T-helper 1 cell (primary cell): ENCODE measurements around the gene PXN.
"Not testable (repeated sequence)": the region's sequence is repeated elsewhere in the genome, so short reads cannot be mapped to it uniquely, and the experiment has no call there.

ENCODE experiments used
- DNase-seq, 5 donors: peaks; one replicate each; pipeline ENCODE4 v3.0.0-alpha.2; 2012 to 2020

PXN gene

DNA sequence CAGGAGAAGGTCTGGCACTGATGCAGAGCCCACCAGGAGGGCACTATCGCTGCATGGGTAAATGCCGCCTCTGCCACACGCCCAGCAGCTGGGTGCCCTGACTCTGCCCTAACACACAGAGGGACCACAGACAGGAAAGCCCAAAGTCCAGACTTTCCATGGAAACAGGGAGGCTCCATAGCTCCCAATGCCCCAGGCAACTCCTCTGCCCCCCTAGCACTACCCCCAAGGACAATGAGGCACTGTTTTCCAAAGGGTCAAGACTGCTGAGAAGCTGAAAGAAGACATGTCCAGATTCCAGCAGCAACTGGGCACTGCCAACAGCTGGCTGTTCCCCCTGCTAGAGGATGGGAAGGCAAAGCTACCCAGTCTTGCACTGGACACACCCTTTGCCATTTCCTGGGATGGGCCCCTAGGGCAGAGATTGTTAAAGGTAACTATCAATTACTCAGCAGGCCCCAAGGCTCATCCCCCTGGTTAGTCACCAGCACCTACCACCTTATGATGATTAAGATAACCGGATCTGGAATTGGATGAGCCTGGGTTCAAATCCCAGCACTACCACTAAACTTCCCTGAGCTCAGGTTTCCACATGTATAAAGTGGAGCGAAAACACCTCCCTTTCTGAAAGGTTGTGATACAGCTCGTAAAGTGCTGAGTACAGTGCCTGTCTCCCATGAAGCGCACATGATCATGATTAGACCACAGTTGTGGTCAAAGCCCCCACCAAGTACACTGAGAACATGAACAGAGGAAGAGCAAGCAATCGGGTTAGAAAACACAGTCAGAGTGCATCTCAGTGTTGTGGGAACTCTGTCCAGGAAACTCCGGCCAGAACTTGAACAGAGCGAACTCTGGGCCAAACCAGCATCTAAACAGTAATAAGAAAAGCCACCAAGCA, 3.3 kb downstream of the PXN start:
- no peak for DNase-seq

DNA sequence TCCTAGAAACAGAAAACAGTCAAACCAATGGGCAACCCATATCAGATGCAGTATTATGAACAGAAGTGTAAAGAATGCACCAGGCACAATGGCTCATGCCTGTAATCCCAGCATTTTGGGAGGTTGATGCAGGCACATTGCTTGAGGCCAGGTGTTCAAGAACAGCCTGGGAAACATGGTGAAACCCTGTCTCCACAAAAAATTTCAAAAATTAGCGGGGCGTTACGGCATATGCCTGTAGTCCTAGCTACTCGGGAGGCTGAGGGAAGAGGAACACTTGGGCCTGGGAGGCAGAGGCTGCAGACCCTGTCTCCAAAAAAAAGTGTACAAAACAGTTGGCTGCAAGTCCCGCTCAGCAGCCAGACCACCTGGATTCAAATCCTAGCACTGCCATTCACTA, 4.9 kb downstream of the PXN start:
- no peak for DNase-seq

DNA sequence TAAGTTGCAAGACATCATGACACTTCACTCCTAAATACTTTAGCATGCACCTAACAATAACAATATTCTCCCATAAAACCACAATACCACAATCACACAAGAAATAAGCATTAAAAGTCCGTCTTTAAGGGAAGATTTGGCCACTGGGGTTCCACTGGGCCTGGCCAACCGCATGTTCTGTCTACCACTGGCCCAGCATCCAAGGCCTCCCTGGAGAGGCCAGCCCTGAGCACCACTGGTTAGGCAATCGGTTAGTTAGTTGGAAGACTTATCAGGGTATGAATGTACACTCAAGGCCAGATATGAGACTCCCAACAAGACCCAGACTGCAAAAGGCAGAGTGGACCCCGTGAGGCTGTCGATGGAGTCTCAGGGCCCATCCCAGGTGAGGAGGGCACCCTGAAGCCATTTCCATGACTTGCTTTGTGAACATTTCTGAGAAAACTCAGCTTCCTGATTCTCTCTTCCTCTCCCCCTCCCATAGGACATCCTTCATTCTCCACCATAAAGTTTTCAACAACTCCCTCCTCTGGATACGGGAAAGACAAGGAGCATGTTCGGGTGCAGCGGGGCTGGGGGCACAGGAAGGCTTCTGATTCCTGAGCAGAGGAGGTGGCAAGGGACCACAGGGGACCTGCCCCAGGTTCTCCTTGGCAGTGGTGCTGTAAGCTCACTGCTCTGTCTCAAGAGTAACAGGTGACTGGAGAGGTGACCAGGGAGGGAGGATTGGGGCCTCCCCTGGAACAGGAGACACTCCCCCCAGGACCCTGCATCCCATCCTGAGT, 5.9 kb downstream of the PXN start:
- no peak for DNase-seq

DNA sequence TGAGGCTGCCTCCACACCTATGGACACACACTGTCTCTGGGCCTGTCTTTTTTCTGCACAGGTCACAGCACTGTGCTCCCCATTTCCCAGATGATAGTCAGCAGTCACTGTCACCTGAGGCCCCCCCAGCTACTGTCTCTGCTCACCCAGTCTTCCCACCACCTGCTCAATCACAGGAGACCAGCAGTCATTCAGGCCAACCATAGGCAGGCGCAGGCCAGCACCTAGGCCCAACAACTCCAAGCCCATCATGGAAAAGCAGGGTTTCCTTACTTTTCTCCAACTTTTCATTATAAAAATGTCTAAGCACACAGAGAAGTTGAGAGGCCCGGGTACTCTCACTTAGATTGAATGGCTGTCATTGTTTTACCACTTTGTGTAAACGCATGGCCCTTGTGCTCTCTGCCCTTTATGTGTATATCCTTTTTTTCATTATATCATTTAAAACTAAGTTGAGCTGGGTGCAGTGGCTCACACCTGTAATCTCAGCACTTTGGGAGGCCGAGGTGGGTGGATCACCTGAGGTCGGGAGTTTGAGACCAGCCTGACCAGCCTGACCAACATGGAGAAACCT, 7.1 kb downstream of the PXN start:
- DNase-seq = no peak

DNA sequence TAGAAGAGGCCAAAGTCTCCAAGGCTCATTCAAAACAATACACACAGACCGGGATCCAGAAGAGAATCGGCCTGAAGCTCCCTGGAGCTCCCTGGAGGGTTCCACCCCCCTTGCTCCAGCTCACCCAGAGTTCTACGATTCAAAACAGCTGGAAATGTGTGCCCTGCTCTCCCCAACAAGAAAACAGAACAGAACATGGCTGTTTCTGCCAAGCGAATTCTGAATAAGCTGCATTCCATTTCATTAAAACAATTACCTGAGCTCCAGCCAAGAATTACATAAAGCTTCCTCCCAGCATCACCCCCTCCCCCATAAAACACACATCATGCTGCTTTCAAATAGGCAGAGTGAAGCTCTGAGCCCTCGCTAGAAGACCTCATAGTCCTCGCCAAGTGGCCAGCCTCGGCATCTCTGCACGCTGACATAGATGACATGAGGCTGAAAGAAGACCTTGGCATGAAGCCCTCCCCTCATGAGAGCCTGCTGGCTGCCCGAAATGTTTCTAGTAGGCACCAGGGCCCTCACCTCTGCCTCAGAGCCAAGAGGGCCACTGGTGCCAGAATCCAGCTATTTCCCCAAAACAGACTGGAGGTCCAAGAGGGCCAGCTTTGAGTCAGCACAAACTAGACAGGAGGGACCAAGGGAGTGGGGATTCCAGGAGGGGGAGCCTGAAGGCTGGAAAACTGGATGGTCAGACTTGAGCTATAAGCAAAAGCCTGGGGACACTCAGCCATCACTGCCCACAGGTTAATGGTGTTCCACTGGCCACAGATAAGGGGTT, 8.3 kb downstream of the PXN start:
- DNase-seq = no peak

DNA sequence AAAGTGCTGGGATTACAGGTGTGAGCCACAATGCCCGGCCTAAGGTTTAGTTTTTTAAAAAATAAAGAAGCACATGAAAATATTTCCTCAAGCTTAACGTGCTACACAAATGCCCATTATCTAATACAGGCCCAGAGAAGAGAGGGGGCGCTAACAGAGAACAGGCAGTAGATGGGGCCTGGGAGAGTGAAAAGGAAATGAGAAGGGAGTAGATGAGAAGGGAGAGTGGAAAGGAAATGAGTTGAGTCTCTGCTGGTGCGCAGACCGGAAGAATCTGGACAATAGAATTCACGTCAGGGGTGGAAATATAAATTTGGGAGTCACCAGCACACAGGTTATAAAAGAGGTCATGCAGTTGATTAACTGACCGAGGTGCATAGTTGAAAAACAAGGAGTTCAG, 10.7 kb downstream of the PXN start:
- DNase-seq = peak in 1 of 5 donors; percentile 37

DNA sequence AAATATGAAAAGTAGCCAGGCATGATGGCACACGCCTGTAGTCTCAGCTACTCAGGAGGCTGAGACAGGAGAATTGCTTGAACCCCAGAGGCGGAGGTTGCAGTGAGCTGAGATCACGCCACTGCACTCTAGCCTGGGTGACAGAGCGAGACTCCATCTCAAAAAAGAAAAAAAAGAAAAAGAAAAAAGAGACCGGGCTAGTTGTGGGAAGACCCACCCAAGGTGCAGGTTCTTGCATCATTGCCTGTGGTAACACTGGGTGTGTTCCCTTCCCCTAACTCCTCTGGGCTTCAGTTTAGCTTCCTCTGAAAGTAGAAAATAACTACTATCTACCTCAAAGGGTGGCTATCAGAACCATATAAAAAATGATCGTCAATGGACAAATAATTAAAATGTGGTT, 12.2 kb downstream of the PXN start:
- peak in 3 of 5 donors; percentile 26 to 88 (median 43) for DNase-seq

DNA sequence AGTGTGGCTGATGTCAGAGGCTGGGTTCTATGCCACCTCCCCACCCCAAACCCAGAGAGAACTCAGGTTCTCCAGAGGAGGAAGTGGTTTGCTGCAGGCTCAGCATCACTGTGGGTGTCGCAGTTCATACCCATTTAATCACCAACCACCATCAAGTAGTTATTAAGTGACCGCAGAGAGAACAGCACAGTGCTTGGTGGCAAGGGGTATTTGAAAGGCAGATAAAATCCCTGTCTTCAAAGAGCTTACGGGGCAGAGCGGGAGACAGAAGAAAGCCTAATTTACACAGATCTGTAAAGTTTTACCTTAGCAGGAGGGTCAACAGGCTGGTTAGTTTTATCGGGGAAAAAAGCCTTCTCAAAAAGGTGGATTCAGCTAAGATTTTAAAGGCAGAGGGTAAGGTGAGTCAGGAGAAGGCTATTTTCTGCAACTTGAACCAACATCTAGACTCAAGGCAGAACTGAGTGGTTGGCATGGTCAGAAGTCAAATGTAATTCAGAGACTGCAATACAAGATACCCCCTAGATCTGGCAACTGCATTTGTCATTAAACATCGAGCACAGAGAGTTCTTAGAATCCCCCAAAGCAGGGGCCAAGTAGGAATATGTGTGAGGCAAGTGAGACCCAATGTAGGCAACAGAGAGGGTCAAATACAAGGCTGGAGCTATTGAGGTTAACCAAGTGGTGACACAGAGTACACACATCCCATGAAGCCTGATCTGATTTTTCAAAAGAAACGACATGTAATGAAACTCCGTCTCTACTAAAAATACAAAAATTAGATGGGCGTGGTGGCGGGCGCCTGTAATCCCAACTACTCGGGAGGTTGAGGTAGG, 13.2 kb downstream of the PXN start:
- peak; percentile 50 to 96 (median 66) for DNase-seq

DNA sequence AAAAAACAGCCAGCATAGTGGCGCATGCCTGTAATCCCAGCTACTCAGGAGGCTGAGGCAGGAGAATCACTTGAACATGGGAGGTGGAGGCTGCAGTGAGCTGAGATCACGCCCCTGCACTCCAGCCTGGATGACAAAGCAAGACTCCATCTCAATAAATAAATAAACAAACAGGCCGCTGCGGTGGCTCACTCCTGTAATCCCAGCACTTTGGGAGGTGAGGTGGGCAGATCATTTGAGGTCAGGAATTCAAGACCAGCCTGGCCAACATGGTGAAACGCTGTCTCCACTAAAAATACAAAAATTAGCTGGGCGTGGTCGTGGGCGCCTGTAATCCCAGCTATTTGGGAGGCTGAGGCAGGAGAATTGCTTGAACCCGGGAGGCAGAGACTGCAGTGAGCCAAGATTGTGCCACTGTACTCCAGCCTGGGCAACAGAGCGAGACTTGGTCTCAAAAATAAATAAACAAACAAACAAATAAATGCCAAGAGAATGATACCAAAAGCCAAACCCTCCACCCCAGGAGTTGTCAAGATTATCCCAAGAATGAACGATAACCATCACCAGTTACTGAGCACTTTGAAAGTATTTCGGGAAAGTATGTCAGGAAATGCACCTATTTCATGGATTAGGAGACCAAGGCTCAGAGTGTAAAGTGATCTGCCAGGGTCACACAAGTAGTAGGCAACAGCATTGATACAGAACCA, 14.0 kb downstream of the PXN start:
- DNase-seq = not testable (repeated sequence)

DNA sequence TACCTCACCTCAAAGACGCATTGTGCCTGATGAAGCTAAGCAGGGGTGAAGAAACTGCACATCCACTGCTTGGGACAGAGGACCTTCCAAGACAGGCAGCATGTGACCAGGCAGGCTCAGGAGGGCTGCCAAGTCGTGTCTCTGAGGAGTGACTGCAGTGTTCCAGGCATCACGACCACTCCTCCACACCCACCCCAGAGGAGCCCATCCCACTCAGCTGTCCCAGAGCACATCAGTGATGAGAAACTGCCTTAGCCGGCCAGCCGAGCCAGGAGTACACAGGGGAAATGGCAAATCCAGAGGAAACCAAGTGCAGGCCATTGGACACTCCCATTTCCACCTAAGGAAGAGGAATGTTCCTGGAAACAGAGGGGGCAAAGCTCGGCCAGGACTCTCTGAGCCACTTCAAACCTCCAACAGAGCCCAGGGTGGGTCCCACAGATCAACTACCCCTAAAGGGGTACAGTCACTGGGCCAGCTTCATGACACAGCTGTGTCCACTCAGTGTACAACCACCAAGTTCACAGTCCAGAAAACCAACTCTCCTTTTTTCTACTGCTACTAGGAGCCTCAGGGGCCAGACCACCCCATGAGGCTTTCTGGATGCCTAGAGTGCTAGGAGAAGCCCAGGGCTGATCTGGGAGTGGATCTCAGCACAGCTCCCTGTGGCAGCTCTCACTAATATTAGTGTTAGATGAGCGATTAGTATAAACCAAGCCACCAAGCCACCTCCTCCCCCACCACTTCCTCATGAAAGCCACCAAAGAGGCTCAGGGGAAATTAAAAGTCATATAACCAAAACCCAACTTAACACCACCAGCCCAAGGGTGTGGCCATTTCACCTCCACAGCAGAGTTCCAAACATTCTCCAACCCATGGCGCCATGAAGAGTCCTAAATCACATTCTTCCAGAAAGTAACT, 15.4 kb downstream of the PXN start:
- peak in 3 of 5 donors; percentile 15 to 79 (median 34) for DNase-seq

DNA sequence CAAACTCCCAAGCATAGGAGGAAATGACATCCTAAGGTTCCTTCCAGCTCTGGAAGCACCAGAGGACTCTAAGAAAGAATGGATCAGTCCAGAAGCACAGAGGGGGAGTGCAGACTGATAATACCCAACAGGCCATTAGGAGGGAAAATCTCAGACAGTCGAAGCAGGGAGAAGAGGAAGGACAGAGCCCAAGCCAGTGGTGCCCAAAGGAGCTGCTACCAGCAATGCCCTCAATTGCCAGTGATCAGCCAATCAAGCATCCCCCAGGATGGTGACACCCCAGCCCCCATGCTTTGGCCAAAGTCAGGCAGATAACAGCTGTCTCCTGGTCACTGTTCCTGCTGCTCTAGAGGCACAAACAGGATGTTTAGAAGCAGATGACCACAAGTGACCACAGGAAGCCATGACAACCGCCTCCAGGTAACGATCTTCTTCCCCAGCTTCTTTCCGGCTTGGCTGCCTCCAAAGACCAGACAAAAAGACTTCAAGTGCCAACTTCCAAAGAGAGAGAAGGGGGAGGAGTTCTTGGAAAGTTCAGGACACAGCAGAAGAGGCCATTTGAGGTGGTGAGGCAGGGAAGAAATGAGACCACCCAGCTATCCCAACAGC, 16.2 kb downstream of the PXN start:
- no peak for DNase-seq

DNA sequence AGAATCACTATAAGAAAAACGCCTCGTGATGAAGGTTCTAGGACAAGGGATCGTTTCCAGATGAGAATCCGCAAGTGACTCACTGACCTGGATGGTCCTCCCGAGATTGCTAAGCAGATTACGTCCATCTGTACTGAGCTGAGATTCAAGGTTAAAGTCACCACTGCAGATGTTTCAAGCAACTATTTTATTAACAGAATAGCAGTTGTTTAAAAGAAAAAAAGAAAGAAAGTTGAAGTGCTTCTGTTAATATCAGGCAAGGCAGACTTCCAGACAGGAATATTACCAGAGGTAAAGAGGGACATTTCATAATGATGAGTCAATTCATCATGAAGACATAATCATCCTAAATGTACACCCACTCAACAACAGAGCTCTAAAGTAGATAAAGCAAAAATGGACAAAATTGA, 17.9 kb downstream of the PXN start:
- no peak for DNase-seq

DNA sequence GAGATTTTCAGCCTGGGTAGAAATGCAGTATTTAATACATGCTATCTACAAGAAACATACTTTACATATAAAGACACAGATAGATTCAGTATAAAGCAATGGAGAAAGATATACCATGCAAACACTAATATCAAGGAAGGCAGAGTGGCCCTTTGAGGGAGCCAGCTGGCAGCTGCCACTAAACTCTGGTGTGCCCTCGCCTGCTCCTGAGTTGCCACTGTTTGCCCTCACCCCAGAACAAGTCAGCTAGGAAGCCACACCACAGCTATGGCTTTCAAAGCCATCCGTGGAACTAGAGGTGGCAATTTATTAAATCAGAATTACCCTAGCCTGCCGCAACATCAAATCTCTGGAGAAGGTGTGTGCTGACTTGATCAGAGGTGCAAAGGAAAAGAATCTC, 18.3 kb downstream of the PXN start:
- no peak for DNase-seq

DNA sequence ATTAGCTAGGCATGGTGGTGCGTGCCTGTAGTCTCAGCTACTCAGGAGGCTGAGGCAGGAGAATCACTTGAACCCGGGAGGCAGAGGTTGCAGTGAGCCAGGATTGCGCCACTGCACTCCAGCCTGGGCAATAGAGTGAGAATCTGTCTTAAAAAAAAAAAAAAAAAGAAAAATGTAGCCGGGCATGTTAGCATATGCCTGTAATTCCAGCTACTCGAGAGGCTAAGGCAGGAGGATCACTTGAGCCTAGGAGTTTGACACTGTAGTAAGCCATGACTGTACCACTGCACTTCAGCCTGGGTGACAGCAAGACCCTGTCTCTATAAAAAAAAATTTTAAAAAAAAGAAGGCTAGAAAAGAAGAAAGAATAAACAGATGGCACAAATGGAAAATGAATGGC, 18.8 kb downstream of the PXN start:
- DNase-seq = not testable (repeated sequence)

DNA sequence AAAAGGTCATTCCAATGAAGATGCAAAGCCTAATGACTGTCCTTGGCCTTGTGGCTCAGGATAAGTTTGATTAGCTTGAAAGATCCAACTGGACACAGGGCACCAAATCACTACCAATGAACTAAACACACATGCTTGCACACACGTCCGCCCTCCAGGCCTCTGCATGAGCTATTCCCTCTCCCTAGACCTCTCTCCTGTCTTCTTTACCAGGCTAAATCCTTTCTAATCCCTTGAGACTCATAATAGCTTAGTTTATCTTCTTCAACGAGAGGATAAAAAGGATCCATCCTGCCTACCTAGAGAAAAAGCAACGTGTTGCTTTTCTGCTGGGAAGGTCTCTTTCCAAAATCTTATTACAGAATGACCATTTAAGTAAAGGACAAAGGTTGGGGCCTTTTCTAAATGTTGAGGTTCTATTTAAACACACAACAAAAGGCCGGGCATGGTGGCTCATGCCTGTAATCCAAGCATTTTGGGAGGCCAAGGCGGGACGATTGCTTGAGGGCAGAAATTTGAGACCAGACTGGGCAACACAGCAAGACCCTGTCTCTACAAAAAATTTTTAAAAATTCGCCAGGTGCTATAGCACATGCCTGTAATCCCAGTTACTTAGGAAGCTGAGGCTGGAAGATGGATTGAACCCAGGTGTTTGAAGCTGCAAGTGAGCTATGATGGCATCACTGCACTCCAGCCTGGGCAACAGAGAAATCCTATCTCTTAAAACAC, 22.4 kb downstream of the PXN start:
- no peak for DNase-seq

DNA sequence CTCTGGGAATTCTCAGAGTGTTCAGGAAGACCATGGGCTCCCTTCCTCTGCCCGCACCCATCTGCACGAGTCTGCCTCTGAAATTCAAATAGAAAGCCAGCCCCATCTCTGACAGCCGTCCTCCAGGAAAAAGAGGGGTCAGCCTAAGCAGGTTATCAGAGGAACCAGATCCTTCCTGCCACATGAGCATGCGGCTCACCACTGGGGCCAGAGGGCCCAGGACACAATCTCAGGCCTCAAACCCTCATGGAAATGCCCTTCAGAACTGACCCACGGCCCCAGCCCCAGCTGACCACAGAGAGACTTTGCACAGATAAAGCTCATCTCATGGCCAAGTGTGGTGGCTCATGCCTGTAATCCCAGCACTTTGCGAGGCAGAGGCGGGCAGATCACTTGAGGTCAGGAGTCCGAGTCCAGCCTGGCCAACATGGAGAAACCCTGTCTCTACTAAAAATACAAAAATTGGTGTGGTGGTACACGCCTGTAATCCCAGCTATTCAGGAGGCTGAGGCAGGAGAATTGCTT, 23.2 kb downstream of the PXN start:
- no peak for DNase-seq

DNA sequence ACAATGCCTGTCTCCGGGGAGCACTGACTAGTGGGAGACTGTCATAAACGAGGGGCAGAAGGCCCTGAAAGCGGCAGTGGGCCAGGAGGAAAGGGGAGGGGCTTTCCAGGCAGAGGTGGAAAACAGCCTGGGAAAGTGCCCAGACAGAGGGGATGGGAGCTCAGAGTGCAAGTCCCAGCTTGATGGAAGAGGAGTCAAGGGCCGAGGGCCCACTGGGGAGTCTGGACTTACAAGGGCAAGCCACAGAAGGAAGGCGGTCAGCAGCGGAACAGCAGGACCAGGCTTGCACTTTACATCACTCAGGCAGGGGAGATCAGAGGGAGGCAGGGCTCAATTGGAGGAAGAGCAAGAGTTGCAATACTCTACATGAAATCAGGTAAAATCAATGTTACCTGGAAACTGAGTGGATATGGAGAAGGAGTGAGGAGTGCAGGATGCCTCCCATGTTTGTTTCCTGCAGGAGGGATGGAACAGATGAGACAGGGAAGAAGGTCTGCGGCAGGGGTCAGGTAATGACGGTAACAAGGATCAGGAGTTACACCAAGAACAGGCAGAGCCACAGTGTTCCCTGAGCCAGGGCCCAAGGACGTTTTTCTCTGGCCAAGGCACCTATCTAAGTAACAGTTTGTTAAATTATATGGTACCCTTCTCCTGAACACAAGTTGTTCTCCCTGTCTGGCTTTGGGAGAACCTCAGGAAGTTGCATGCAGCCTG, 23.8 kb downstream of the PXN start:
- no peak for DNase-seq

DNA sequence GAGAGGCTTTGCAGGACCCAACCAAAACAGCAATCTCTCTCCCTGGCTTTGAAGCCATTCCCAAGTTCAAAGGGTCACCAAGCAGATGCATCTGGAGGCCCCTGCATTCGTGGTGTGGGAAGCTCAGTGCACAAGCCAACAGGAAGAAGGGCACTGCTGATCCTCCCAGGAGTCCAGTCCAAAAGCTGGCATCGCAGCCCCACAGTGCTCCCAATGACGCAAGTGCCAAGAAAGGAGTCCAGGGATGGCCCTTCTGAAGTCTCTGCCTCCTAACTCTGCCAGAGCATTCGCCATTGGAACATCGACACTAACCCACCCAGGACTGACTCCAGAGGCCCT, 25.1 kb downstream of the PXN start:
- DNase-seq = no peak
